ENCODE measurements around the gene PDE4B.

PDE4B gene

DNA sequence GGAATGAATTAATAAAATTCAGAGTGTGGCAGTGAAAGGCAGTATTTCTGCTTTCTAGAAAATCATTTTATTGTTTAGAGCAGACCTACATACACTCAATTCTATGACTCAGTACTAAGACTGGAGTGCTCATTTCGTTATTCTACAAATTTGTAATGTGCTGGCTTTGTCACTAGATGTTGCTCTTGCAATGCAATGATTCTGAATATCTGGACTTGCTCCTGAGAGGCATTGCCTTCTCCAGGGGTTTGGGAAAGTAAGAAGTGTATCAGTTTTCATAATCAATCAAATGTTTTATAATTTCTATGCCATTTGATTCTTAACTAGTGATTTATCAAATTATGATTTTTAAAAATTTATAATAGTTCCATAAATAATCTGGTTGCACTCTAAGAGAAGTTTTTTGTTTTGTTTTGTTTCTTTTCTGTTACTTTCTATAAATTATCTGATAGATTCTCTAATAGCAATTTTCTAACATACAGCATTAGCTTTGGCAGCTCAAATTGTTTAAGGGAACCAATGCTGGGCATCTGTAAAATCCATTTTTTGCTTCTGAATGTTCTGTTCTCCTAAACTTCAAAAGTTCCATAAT lies 460.7 kb downstream of the PDE4B start:
- Histone ChIP-seq H3K18ac (ENCODE audit: low read length) (no peak overlapping the region), H2BK120ac (ENCODE audit: low read depth, low read length) (no peak overlapping the region), H3K36me3 (ENCODE audit: control insufficient read depth, insufficient read depth, low read length) (no peaks in the 10 kb centered on the region), H4K5ac (ENCODE audit: low read length) (no peak overlapping the region), H3K23ac (ENCODE audit: low read length) (no peak overlapping the region), H3K27ac (ENCODE audit: low read depth, low read length) (no peak overlapping the region), H2BK15ac (replicated peaks; ENCODE audit: low read depth) (no peak overlapping the region), H3K4ac (ENCODE audit: low read depth, low read length) (no peak overlapping the region), H3K9ac (ENCODE audit: low read length) (no peak overlapping the region), H3K4me3 (ENCODE audit: low read length) (no peak overlapping the region), H3K4me2 (ENCODE audit: low read length) (no peak overlapping the region), H3K79me1 (ENCODE audit: low read length) (no peaks in the 10 kb centered on the region), H3K79me2 (ENCODE audit: control insufficient read depth, insufficient read depth, low read length) (no peaks in the 10 kb centered on the region), H2AK5ac (ENCODE audit: low read length) (no peak overlapping the region), H3K56ac (ENCODE audit: low read length) (no peak overlapping the region), H3K4me1 (ENCODE audit: control insufficient read depth, low read depth, low read length) (peaks cover 4% of the 10 kb centered on the region), H2BK5ac (ENCODE audit: low read length) (no peak overlapping the region), H3K27me3 (ENCODE audit: insufficient read depth, low read length, poor library complexity) (no peaks in the 10 kb centered on the region), H4K8ac (ENCODE audit: low read depth, low read length) (no peak overlapping the region)
- no CpG with 5 or more reads among the region's 1 CpG for WGBS (ENCODE audit: extremely low coverage, insufficient coverage, low lambda C conversion rate)
- peak; percentile 76 for DNase-seq

DNA sequence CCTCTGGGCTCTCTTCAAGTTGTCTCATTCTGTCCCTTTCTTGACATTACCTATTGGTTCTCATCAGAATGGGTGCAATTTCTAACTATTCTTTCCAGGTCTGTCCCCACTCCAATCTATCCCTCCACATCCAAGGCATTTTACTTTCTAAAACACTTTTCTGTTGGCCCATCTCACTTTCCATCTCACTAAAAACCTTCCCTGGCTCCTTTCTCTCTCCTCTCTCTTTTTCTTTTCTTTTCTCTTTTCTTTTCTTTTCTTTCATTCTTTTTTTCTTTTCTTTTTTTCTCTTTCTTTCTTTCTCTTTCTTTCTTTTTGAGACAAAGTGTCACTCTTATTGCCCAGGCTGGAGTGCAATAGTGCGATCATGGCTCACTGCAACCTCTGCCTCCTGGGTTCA lies 462.1 kb downstream of the PDE4B start:
- WGBS (ENCODE audit: extremely low coverage, insufficient coverage, low lambda C conversion rate): no CpG with 5 or more reads among the region's 1 CpG
- Histone ChIP-seq H3K4me3 (ENCODE audit: low read length) (no peak overlapping the region), H2BK120ac (ENCODE audit: low read depth, low read length) (no peak overlapping the region), H2AK5ac (ENCODE audit: low read length) (no peak overlapping the region), H3K56ac (ENCODE audit: low read length) (no peak overlapping the region), H3K18ac (ENCODE audit: low read length) (no peak overlapping the region), H3K27ac (ENCODE audit: low read depth, low read length) (no peak overlapping the region), H3K4ac (ENCODE audit: low read depth, low read length) (no peak overlapping the region), H3K23ac (ENCODE audit: low read length) (no peak overlapping the region), H2BK15ac (replicated peaks; ENCODE audit: low read depth) (peak overlapping the region; percentile 98), H3K79me2 (ENCODE audit: control insufficient read depth, insufficient read depth, low read length) (no peaks in the 10 kb centered on the region), H4K8ac (ENCODE audit: low read depth, low read length) (no peak overlapping the region), H3K9ac (ENCODE audit: low read length) (no peak overlapping the region), H2BK5ac (ENCODE audit: low read length) (no peak overlapping the region), H3K4me2 (ENCODE audit: low read length) (no peak overlapping the region), H3K4me1 (ENCODE audit: control insufficient read depth, low read depth, low read length) (peaks cover 2% of the 10 kb centered on the region), H3K36me3 (ENCODE audit: control insufficient read depth, insufficient read depth, low read length) (no peaks in the 10 kb centered on the region), H3K27me3 (ENCODE audit: insufficient read depth, low read length, poor library complexity) (no peaks in the 10 kb centered on the region), H3K79me1 (ENCODE audit: low read length) (no peaks in the 10 kb centered on the region), H4K5ac (ENCODE audit: low read length) (no peak overlapping the region)
- DNase-seq: no peak

DNA sequence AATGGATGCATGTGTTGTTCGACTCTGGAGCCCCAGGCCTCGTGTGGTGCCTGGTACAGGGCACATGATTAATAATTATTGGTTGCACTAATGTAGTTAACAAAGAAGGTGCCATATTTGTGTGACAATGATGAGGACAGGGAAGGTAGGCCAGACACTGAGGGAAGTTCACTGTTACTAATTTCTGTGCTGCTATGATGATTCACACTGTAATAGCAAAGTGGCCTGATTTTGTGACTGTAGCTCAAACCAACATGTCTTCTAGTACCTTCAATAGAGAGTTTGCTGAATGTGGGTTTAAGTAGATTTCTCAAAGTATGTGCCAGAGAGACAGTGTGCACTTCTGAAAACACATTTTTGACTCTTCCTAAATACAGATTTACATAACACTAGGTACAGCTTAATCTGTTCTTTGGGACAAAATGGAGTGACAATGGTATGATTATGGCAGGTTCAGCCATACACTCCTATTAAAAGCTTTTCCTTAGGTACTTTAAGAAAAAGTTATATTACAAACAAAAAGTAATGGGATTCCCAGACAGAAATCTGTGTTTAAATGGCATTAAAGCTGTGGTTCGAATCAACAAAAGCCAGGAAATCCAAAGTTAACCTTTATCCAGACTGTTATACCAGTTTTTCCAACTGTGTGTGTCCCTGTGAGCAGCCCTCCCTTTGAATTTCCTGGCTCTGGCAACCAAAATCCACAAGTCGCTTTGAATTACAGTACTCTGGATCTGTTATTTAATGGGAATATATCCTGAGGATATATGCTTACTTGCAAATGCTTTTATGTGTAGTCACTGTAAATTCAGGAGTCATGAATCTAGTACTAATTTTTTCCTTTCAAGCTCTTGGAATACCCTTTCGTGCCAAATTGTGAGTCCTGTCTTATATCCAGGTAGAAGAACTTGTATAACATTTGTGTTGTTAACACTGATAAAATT lies 464.2 kb downstream of the PDE4B start:
- no CpG with 5 or more reads among the region's 5 CpGs for WGBS (ENCODE audit: extremely low coverage, insufficient coverage, low lambda C conversion rate)
- Histone ChIP-seq H2BK15ac (replicated peaks; ENCODE audit: low read depth) (no peak overlapping the region), H2BK5ac (ENCODE audit: low read length) (no peak overlapping the region)

DNA sequence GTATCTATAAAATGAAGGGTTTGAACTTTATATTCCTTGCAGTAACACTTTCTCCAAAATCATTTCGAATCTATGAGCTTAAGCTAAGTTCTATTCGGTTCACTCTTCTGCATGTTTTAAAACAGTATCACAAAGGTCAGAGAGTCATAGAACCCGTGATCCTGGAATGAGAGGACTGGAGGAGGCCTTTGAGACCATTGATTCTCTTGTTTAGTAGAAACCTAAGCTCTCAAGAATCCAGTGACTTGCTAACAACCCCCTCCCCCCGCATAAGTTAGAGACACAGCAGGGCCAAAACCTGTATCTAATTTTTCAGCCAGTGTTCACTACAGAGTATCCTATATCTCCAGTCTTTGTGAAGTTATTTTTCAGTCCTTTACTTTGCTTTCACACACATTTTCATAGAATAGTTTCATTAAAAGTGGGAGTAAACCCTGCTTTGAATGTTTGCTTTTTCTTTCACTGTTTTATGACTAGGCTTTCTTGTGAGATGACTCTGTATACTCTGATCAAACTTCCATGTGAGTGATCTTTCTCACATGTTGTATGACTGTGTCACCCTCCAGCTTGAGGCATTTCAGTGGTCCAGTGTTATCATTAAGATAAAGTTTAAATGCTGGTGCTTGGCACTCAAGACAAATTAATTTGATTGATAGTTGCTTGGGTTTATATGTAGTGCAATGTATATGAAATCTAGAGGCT lies 465.9 kb downstream of the PDE4B start:
- no peaks in the 10 kb centered on the region for H3K4me1 ChIP-seq (ENCODE audit: control insufficient read depth, low read depth, low read length)
- H3K23ac ChIP-seq (ENCODE audit: low read length): no peak overlapping the region
- no peak overlapping the region for H4K5ac ChIP-seq (ENCODE audit: low read length)
- H3K27me3 ChIP-seq (ENCODE audit: insufficient read depth, low read length, poor library complexity): no peaks in the 10 kb centered on the region
- no peak overlapping the region for H3K4me3 ChIP-seq (ENCODE audit: low read length)
- no peak overlapping the region for H2AK5ac ChIP-seq (ENCODE audit: low read length)
- WGBS (ENCODE audit: extremely low coverage, insufficient coverage, low lambda C conversion rate): no CpG with 5 or more reads among the region's 4 CpGs
- H3K27ac ChIP-seq (ENCODE audit: low read depth, low read length): no peak overlapping the region
- H2BK5ac ChIP-seq (ENCODE audit: low read length): no peak overlapping the region
- H3K18ac ChIP-seq (ENCODE audit: low read length): no peak overlapping the region
- H3K36me3 ChIP-seq (ENCODE audit: control insufficient read depth, insufficient read depth, low read length): no peaks in the 10 kb centered on the region
- no peak overlapping the region for H2BK15ac ChIP-seq (replicated peaks; ENCODE audit: low read depth)
- H4K8ac ChIP-seq (ENCODE audit: low read depth, low read length): no peak overlapping the region
- no peak overlapping the region for H3K56ac ChIP-seq (ENCODE audit: low read length)
- H3K4me2 ChIP-seq (ENCODE audit: low read length): no peak overlapping the region
- H3K4ac ChIP-seq (ENCODE audit: low read depth, low read length): peak overlapping the region; percentile 70
- no peaks in the 10 kb centered on the region for H3K79me1 ChIP-seq (ENCODE audit: low read length)
- H3K9ac ChIP-seq (ENCODE audit: low read length): no peak overlapping the region
- peak; percentile 56 for DNase-seq
- H2BK120ac ChIP-seq (ENCODE audit: low read depth, low read length): no peak overlapping the region
- H3K79me2 ChIP-seq (ENCODE audit: control insufficient read depth, insufficient read depth, low read length): no peaks in the 10 kb centered on the region

More for the DNA sequence above, 464.2 kb downstream of the PDE4B start:
- no peak overlapping the region for H3K56ac ChIP-seq (ENCODE audit: low read length)
- no peaks in the 10 kb centered on the region for H3K79me2 ChIP-seq (ENCODE audit: control insufficient read depth, insufficient read depth, low read length)
- no peak overlapping the region for H3K4ac ChIP-seq (ENCODE audit: low read depth, low read length)
- H4K8ac ChIP-seq (ENCODE audit: low read depth, low read length): no peak overlapping the region
- no peak overlapping the region for H3K4me2 ChIP-seq (ENCODE audit: low read length)
- H3K4me3 ChIP-seq (ENCODE audit: low read length): no peak overlapping the region
- H4K5ac ChIP-seq (ENCODE audit: low read length): no peak overlapping the region
- no peak for DNase-seq
- H3K4me1 ChIP-seq (ENCODE audit: control insufficient read depth, low read depth, low read length): no peaks in the 10 kb centered on the region
- H3K79me1 ChIP-seq (ENCODE audit: low read length): no peaks in the 10 kb centered on the region
- H3K27me3 ChIP-seq (ENCODE audit: insufficient read depth, low read length, poor library complexity): no peaks in the 10 kb centered on the region
- no peak overlapping the region for H2BK120ac ChIP-seq (ENCODE audit: low read depth, low read length)
- no peak overlapping the region for H3K9ac ChIP-seq (ENCODE audit: low read length)
- no peak overlapping the region for H3K18ac ChIP-seq (ENCODE audit: low read length)
- no peak overlapping the region for H3K23ac ChIP-seq (ENCODE audit: low read length)
- no peaks in the 10 kb centered on the region for H3K36me3 ChIP-seq (ENCODE audit: control insufficient read depth, insufficient read depth, low read length)
- H2AK5ac ChIP-seq (ENCODE audit: low read length): no peak overlapping the region
- no peak overlapping the region for H3K27ac ChIP-seq (ENCODE audit: low read depth, low read length)

DNA sequence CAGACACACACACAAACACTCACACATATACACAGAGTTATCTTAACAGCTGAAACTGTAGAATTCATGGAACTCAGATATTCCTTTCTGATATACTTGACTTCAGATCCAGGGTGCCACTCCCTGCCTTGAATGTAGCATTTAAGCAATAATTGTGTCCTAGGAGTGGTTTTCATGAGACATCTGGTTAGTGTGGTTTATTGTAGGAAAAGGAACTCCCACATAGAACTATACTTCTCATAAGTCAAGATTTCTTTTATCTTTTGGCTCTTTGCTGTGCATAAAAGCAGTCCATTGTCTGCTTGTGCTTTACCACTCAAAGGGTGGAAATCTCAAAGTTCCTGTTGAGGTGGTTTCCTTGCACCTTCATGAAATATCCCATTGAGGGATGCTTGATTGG lies 468.7 kb downstream of the PDE4B start:
- no peaks in the 10 kb centered on the region for H3K36me3 ChIP-seq (ENCODE audit: control insufficient read depth, insufficient read depth, low read length)
- H4K5ac ChIP-seq (ENCODE audit: low read length): no peak overlapping the region
- no peaks in the 10 kb centered on the region for H3K27me3 ChIP-seq (ENCODE audit: insufficient read depth, low read length, poor library complexity)
- H3K27ac ChIP-seq (ENCODE audit: low read depth, low read length): no peak overlapping the region
- no peaks in the 10 kb centered on the region for H3K79me1 ChIP-seq (ENCODE audit: low read length)
- peaks cover 2% of the 10 kb centered on the region for H3K4me1 ChIP-seq (ENCODE audit: control insufficient read depth, low read depth, low read length)
- H3K79me2 ChIP-seq (ENCODE audit: control insufficient read depth, insufficient read depth, low read length): no peaks in the 10 kb centered on the region
- H2BK5ac ChIP-seq (ENCODE audit: low read length): no peak overlapping the region
- no peak overlapping the region for H3K18ac ChIP-seq (ENCODE audit: low read length)
- H4K8ac ChIP-seq (ENCODE audit: low read depth, low read length): no peak overlapping the region
- no peak overlapping the region for H3K4me3 ChIP-seq (ENCODE audit: low read length)
- DNase-seq: no peak
- no peak overlapping the region for H2BK120ac ChIP-seq (ENCODE audit: low read depth, low read length)
- H3K4ac ChIP-seq (ENCODE audit: low read depth, low read length): no peak overlapping the region
- no peak overlapping the region for H3K56ac ChIP-seq (ENCODE audit: low read length)
- no peak overlapping the region for H2BK15ac ChIP-seq (replicated peaks; ENCODE audit: low read depth)
- H3K23ac ChIP-seq (ENCODE audit: low read length): no peak overlapping the region
- no peak overlapping the region for H2AK5ac ChIP-seq (ENCODE audit: low read length)
- no peak overlapping the region for H3K9ac ChIP-seq (ENCODE audit: low read length)
- no peak overlapping the region for H3K4me2 ChIP-seq (ENCODE audit: low read length)

Data from mesendoderm (in vitro differentiated cells).